ENCODE data around the gene DEFB126. TPM values are rescaled to one million over a fixed set of nuclear protein-coding genes. Genes with fewer than 3 reads are reported as not detected.

The DEFB126 gene
- total RNA-seq, 4 donors from 2014 or later = not detected

DNA sequence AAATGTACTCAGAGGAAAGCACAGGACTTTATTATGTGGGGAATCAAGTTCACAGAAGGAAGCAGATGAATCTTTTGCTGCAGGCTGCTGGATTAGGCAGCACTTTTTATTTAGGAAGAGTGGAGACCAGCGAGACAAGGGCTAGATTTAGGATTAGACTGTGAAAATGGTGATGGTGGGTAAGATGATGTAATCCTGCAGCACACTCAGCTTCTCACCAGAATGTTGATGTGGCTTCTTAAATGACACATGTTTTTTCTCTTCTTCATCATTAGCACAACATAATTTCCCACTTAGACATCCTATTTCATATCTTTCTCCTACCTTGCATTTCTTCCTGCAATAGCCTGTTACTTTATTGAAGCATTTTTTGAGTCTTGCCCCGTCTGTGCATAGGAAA is 45.3 kb downstream of the DEFB126 start:
- TF ChIP-seq, protein P1, sequence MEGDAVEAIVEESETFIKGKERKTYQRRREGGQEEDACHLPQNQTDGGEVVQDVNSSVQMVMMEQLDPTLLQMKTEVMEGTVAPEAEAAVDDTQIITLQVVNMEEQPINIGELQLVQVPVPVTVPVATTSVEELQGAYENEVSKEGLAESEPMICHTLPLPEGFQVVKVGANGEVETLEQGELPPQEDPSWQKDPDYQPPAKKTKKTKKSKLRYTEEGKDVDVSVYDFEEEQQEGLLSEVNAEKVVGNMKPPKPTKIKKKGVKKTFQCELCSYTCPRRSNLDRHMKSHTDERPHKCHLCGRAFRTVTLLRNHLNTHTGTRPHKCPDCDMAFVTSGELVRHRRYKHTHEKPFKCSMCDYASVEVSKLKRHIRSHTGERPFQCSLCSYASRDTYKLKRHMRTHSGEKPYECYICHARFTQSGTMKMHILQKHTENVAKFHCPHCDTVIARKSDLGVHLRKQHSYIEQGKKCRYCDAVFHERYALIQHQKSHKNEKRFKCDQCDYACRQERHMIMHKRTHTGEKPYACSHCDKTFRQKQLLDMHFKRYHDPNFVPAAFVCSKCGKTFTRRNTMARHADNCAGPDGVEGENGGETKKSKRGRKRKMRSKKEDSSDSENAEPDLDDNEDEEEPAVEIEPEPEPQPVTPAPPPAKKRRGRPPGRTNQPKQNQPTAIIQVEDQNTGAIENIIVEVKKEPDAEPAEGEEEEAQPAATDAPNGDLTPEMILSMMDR (IDR thresholded peaks at IDR 0.05; ENCODE audit: low read depth) = no peak

DNA sequence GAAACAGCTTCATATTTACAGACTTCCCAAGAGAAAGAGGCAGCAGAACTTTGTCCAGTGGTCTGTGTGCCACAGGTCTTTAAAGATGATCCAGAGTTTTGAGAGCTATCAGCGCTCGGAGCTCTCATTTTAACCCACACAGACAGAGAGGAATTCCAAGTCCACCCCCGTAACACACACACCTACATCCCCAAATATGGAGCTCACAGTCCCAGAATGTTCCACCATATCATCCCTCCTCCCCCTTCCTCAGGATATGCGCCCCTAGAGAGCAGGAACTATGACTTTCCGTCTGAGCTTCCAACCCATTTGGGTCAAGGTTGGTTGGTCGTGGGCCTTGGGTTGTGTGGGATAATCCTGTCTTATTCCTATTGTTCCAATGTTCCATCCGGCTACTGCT is 47.2 kb downstream of the DEFB126 start, which contains the start of gene DEFB128:
DEFB128 (minus strand) TSS at position 101 of the 400 bp plus-strand sequence; CDS start at position 13, 88 bp downstream.
- TF ChIP-seq, protein P1 (IDR thresholded peaks at IDR 0.05; ENCODE audit: low read depth) = no peak

Other genes starting within 250 kb of the DEFB126 start
- not detected for gene DEFB125, start 54.9 kb upstream of the DEFB126 start, total RNA-seq
- gene DEFB127, start 14.9 kb downstream of the DEFB126 start, total RNA-seq = not detected
- gene DEFB128, start 47.1 kb downstream of the DEFB126 start, total RNA-seq = not detected
- not detected for gene DEFB129, start 84.7 kb downstream of the DEFB126 start, total RNA-seq
- 10 to 100 TPM in 2 of 4 donors, under 1 TPM in 1, not detected in 1; 0.66 to 38.4 (median 10.4) TPM for gene DEFB132, start 115.1 kb downstream of the DEFB126 start, total RNA-seq
- gene C20orf96, start 148.2 kb downstream of the DEFB126 start, total RNA-seq = 1 to 10 TPM; 1.5 to 3.1 (median 2.8) TPM
- 10 to 100 TPM in 2 of 4 donors, 1 to 10 TPM in 2; 6.5 to 13.4 (median 10.5) TPM for gene ZCCHC3, start 155.0 kb downstream of the DEFB126 start, total RNA-seq
- 1 to 10 TPM; 1.1 to 4.1 (median 2.0) TPM for gene SOX12, start 183.0 kb downstream of the DEFB126 start, total RNA-seq
- 1 to 10 TPM; 5.2 to 9.4 (median 7.6) TPM for gene NRSN2, start 204.5 kb downstream of the DEFB126 start, total RNA-seq
- 1 to 10 TPM; 2.0 to 6.5 (median 3.6) TPM for gene TRIB3, start 238.2 kb downstream of the DEFB126 start, total RNA-seq

All from subcutaneous adipose tissue (tissue), 4 donors.